Limb (tissue), 2 donors: ENCODE results near the gene DIS3L2.

Source experiments
- DNase-seq, 2 donors: peaks; one replicate each; pipeline ENCODE4 v3.0.0-alpha.2; 2016; ENCODE audit errors: extremely low spot score in 2 of 2

Gene DIS3L2

DNA sequence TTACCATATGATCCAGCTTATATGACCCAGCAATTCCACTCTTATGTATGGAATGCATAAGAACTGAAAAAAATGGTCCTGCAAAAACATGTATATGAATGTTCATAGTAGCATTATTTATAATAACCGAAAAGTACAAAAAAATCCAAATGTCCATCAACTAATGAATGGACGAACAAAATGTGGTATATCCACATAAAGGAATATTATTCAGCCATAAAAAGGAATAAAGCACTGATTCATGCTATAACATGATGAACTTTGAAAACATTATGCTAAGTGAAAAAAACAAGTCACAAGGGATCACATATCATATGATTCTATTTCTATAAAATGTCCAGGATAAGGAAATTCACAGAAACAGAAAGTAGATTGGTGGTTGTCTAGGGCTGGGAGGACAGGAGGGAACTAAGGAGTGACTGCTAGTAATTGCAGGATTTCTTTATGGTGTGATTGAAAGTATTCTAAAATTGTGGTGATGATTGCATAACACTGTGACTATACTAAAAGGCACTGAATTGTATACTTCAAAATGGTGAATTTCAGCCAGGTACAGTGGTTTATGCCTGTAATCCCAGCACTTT lies 10.0 kb upstream of the DIS3L2 start:
- DNase-seq: no peak

DNA sequence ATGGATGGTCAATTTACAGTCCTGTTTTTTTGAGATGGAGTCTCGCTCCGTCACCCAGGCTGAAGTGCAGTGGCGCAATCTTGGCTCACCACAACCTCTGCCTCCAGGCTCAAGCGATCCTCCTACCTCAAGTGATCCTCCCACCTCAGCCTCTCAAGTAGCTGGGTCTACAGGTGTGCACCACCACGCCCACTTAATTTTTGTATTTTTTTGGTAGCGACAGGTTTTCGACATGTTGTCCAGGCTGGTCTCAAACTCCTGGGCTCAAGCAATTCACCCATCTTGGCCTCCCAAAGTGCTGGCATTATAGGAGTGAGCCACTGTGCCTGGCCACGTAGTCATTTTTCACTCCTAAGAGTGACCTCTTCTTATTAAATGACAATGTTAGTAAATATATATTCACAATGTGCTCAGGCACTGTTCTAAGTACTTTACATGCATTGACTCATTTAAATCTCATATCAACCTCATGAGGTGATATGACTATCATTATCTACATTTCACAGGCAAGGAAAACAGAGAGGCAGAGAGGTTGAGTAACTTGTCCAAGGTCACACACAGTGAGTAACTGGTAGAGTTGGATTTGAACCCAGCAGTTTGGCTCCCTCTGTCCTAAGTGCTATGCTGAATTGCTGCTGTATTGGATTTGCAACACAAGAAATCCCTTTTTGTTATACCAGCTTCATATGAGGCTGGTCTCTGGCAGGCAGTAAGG lies 5.6 kb upstream of the DIS3L2 start:
- DNase-seq: no peak

- no peak for DNase-seq
Observed at GRCh38 chr2:231957913-231958763, 3.4 kb upstream of the DIS3L2 start.

DNA sequence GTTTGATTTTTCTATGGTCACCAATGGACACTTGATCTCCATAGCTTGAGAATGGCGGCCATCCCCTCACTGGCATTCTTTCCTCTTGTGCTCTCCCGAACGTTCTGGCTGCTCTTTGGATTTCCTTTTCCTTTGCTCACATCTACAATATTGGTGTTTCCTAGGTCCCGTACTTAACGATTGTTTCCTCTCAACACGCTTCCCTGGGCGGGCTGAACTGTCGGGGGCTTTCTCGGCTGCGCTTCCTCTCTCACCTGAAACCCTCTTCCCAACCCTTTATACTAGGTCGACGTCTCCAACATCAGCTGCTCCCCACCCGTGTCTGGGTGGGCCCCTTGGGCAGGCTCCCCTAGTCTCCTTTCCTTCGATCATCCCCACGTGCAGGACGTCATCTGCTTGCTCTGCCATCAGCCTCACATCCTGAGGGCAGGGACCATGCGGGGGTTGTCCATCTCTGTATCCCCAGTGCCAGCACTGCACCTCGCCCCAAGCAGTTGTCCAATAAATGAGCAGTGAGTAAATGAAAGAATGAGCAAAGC lies 634 bp upstream of the DIS3L2 start:
- DNase-seq: no peak

GRCh38 chr2:231965102-231965501 lies 3.6 kb downstream of the DIS3L2 start:
- DNase-seq: no peak

DNA sequence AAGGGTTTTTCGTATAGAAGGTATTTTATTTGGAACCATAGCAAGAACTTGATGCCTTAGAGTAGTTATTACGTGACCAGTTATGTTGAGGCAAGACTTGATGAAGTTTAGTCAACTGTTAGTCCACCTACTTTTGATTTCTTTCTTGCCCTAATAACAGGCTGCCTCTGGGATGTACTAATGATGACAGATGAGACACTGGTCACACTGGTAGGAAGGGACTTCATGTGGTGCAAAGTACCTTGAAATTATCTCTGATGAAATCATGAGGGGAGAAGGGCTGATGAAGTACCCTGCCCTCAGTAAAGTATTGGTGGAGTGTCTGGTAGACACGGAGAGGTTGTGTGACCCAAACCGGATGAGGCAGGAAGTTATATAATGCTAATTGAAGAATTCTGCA lies 5.4 kb downstream of the DIS3L2 start:
- DNase-seq: no peak

DNA sequence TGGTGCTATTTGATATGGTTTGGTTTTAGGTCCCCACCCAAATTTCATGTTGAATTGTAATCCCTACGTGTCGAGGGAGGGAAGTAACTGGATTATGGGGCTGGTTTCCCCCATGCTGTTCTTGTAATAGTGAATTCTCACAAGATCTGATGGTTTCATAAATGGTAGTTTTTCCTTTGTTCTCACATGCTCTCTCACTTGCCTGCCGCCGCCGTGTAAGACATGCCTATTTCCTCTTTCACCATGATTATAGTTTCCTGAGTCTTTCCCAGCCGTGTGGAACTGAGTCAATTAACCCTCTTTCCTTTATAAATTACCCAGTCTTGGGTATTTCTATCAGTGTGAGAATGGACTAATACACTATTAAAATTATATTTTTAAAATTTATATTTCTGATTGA lies 7.3 kb downstream of the DIS3L2 start:
- no peak for DNase-seq

- no peak for DNase-seq
Observed at GRCh38 chr2:231970461-231970860, 8.9 kb downstream of the DIS3L2 start.

DNA sequence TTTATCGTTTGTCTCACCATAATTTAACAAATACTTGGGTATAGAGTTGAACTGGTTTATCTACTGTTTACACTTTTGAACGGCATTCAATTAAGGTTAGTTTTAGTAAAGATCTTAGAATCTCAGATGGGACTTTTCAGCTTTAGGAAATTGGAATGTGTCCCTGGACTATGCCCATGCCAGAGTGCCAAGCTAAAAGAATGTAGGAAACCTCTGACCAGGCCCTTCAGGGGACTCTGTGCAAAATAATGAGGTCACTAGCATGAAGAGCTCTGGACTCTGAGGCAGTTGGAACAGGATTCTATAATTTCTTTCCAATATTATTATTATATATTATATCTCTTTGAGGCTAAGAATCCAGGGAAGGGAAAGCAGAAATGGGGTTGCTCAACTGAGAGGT lies 13.5 kb downstream of the DIS3L2 start:
- no peak for DNase-seq

GRCh38 chr2:231977430-231977829 lies 15.9 kb downstream of the DIS3L2 start:
- no peak for DNase-seq

- DNase-seq: no peak
Observed at GRCh38 chr2:231984992-231985391, 23.5 kb downstream of the DIS3L2 start.

- no peak for DNase-seq
Observed at GRCh38 chr2:231985823-231986261, 24.3 kb downstream of the DIS3L2 start.

- DNase-seq: peak in 1 of 2 donors; percentile 55
Observed at GRCh38 chr2:231987124-231987727, 25.7 kb downstream of the DIS3L2 start.

DNA sequence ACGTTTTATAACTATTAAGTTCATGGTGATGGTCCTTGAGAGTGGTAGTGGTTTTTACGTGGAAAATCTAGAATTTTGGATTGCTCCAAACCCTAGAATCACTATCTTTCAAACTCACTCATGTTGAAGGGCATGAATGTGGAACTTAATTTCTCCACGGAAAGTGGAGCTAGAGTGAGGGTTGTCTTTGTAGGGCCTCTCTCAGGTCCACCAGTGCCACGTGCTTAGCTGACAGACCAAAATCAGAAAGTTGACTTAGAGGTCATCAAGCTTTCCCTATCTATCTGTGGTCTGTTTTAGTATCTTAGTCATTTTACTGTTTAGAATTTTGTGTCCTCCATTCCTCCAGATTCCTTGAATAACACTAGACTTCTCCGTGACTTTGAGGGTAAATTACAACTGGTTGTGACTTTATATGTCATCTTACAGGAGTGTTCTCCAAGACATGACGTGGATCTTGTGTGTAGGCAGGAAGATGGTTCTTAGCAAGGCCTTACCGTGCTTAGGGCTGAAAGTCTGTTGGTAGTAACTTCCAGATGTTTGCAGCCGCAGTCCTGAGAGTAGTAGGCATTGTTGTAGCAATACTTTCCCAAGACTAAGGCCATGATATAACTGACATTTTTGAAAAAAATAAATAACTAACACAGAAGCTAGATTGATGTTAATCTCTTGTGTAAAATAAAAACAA lies 26.8 kb downstream of the DIS3L2 start:
- peak in 1 of 2 donors; percentile 29 for DNase-seq

DNA sequence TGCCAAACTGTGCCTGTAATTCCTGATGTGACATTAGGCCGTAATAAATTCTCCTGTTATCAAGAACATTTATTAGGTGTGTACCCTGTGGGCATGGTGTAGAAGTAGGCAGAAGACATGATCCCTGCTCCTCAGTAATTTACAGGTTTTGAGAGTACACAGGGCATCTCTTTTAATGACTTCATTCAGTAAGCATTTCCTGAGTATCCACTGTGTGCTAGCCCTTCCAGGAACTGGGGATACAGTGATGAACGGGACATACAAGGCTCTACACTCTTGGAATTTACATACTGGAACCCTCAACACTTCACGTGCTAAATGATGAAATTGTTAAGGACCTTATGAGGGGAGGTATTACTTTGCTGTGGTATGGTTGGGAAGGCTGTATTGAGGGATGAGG lies 30.2 kb downstream of the DIS3L2 start:
- no peak for DNase-seq

- no peak for DNase-seq
Observed at GRCh38 chr2:231992888-231993287, 31.4 kb downstream of the DIS3L2 start.

- DNase-seq: no peak
Observed at GRCh38 chr2:231996797-231997540, 35.5 kb downstream of the DIS3L2 start.

DNA sequence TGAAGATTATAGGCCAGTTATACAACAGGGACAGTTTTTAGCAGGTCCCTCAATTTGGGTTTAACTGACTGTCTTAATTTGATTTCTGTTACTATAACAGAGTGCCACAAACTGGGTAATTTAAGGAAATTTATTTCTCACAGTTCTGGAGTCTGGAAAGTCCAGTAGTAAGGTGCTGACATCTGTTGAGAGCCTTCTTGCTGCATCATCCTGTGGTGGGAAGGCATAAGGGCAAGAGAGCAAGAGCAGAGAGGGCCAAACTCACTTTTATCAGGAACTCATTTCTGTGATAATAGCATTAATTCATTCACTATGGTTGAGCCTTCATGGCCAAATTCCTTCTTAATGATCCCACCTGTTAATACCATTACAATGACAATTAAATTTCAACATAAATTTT lies 36.5 kb downstream of the DIS3L2 start:
- no peak for DNase-seq

DNA sequence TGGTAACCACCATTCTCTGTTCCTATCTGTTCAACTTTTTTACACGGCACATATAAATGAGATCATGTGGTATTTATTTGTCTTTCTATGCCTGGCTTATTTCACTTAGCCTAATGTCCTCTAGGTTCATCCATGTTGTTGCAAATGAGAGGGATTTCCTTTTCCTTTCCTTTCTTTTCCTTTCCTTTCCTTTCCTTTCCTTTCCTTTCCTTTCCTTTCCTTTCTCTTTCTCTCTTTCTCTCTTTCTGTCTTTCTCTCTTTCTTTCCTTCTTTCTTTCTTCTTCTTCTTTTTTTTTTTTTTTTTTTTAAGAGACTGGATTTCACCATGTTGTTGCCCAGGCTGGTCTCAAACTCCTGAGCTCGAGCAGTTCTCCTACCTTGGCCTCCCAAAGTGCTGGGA lies 38.9 kb downstream of the DIS3L2 start:
- no peak for DNase-seq

DNA sequence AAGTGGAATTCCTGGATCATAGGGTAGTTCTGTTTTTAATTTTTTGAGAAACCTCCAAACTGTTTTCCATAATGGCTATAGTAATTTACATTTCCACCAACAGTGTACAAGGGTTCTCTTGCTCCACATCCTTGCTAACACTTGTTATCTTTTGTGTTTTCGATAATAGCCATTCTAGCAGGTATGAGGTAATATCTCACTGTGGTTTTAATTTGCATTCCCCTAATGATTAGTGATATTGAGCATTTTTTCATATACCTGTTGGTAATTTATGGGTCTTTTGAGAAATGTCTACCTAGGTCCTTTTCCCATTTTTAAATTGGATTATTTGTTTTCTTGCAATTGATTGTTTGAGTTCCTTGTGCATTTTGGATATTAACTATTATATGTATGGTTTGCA lies 39.6 kb downstream of the DIS3L2 start:
- DNase-seq: no peak
